HepG2 (cell line): ENCODE results near the gene HDGF.

ENCODE experiments used
- HDAC6 ChIP-seq: fragments of 200-600 bp; sonication (generic); IDR thresholded peaks from 2 replicates; pipeline ENCODE4 v1.7.0; 2017; ENCODE audit warnings: mild to moderate bottlenecking, antibody characterized with exemption, low read length, low read depth
- ZNF124 ChIP-seq: sonication (generic); formaldehyde crosslinking; IDR thresholded peaks from 2 replicates; pipeline ENCODE4 v1.4.0; 2020; ENCODE audit warnings: missing genetic modification reagents
- ZNF282 ChIP-seq: fragments of 450-650 bp; IDR thresholded peaks from 2 replicates; pipeline ENCODE4 v1.6.1; 2018; ENCODE audit not compliant: partially characterized antibody
- ZNF550 ChIP-seq: sonication (generic); formaldehyde crosslinking; IDR thresholded peaks from 2 replicates; pipeline ENCODE4 v1.4.0; 2020; ENCODE audit warnings: mild to moderate bottlenecking, missing genetic modification reagents, borderline replicate concordance
- TF ChIP-seq, protein P1 (sequence below): sonication (generic); formaldehyde crosslinking; IDR thresholded peaks from 2 replicates; pipeline ENCODE4 v1.4.0; 2020; ENCODE audit warnings: missing genetic modification reagents

DNA sequence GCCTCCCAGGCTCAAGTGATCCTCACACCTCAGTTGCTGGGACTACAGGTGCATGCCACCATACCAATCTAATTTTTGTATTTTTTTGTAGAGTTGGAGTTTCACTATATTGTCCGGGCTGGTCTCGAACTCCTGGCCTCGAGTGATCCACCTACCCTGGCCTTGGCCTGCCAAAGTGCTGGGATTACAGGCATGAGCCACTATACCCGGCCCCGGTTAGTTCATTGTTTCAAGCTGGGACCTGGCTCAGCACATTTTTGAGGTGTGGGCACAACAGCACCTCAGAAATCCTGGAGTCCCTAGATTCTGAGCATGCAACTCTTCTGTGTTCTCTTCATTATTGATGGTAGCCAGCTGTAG, 43.9 kb upstream of the HDGF start:
- TF ChIP-seq ZNF550 (CRISPR knock-in tag) (no peak), ZNF124 (CRISPR knock-in tag) (no peak), ZNF282 (no peak), HDAC6 (no peak)
- TF ChIP-seq, protein P1, sequence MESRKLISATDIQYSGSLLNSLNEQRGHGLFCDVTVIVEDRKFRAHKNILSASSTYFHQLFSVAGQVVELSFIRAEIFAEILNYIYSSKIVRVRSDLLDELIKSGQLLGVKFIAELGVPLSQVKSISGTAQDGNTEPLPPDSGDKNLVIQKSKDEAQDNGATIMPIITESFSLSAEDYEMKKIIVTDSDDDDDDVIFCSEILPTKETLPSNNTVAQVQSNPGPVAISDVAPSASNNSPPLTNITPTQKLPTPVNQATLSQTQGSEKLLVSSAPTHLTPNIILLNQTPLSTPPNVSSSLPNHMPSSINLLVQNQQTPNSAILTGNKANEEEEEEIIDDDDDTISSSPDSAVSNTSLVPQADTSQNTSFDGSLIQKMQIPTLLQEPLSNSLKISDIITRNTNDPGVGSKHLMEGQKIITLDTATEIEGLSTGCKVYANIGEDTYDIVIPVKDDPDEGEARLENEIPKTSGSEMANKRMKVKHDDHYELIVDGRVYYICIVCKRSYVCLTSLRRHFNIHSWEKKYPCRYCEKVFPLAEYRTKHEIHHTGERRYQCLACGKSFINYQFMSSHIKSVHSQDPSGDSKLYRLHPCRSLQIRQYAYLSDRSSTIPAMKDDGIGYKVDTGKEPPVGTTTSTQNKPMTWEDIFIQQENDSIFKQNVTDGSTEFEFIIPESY (CRISPR knock-in tag): no peak
